Retinal pigment epithelial cell (primary cell): Measurements from ENCODE around the gene GNG3.

Experiments
- DNase-seq: peaks from one replicate; pipeline ENCODE4 v3.0.0-alpha.2; 2010; ENCODE audit warnings: low read depth
- H3K4me3 ChIP-seq: 2 replicates; pipeline ENCODE4 v1.5.1; 2011; ENCODE audit warnings: mild to moderate bottlenecking, low read length, control low read depth, moderate library complexity
- CTCF ChIP-seq: conservative IDR thresholded peaks from 2 replicates; pipeline ENCODE4 v1.5.1; 2011; ENCODE audit warnings: low read depth, low read length, control low read depth, inconsistent platforms

GNG3 gene

GRCh38 chr11:62712276-62712812 lies 4.9 kb downstream of the GNG3 start:
- no peak for DNase-seq
- no peak overlapping the region for H3K4me3 ChIP-seq
- no peak for TF ChIP-seq CTCF

- H3K4me3 ChIP-seq, result no peak overlapping the region
- TF ChIP-seq CTCF, result no peak
- no peak for DNase-seq
Measured at GRCh38 chr11:62712861-62713260, 5.4 kb downstream of the GNG3 start.

GRCh38 chr11:62713343-62713742 lies 5.9 kb downstream of the GNG3 start:
- H3K4me3 ChIP-seq, result no peak overlapping the region
- TF ChIP-seq CTCF, result no peak
- no peak for DNase-seq

- TF ChIP-seq CTCF, result no peak
- DNase-seq, result no peak
- H3K4me3 ChIP-seq, result no peak overlapping the region
Measured at GRCh38 chr11:62715150-62716130, 8.0 kb downstream of the GNG3 start.

GRCh38 chr11:62716206-62716605 lies 8.7 kb downstream of the GNG3 start:
- TF ChIP-seq CTCF, result no peak

GRCh38 chr11:62716816-62717215 lies 9.3 kb downstream of the GNG3 start:
- TF ChIP-seq CTCF, result no peak
- no peak for DNase-seq
- H3K4me3 ChIP-seq, result no peak overlapping the region

More at GRCh38 chr11:62716206-62716605, 8.7 kb downstream of the GNG3 start:
- no peak overlapping the region for H3K4me3 ChIP-seq
- no peak for DNase-seq
